HL-60 (cell line): ENCODE data around the gene HS6ST3.

ENCODE experiments used
- GABPA ChIP-seq: IDR thresholded peaks from 2 replicates; pipeline ENCODE4 v1.6.1; 2012; ENCODE audit warnings: low read depth
- POLR2AphosphoS5 ChIP-seq: IDR thresholded peaks from 2 replicates; pipeline ENCODE4 v1.6.1; 2012; ENCODE audit warnings: low read depth
- SPI1 ChIP-seq: IDR thresholded peaks from 2 replicates; pipeline ENCODE4 v1.6.1; 2012; ENCODE audit warnings: low read depth, mild to moderate bottlenecking, borderline replicate concordance
- TF ChIP-seq, protein P1 (sequence below): IDR thresholded peaks from one replicate; pipeline ENCODE4 v1.5.1; 2011; ENCODE audit warnings: low read length, control low read depth, inconsistent platforms; ENCODE audit not compliant: insufficient read depth

DNA sequence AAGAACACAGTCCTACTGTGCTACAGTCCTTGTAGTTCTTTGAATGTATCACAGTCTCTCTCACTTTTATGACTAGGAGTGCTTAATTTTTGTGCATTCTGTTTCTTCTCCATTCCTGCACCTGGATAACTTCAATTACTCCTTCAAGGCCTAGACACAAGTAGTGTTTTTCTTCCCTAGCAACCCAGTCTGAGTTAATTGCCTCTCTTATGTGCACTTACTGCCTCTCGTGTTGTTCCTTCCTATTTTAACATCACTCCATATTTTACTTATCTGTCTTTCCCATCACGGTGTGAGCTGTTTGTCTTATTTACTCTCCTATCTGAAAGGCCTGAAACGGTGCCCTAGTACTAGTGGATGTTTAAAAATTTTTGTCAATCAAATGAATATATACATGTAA, 101.5 kb downstream of the HS6ST3 start:
- TF ChIP-seq, protein P1, sequence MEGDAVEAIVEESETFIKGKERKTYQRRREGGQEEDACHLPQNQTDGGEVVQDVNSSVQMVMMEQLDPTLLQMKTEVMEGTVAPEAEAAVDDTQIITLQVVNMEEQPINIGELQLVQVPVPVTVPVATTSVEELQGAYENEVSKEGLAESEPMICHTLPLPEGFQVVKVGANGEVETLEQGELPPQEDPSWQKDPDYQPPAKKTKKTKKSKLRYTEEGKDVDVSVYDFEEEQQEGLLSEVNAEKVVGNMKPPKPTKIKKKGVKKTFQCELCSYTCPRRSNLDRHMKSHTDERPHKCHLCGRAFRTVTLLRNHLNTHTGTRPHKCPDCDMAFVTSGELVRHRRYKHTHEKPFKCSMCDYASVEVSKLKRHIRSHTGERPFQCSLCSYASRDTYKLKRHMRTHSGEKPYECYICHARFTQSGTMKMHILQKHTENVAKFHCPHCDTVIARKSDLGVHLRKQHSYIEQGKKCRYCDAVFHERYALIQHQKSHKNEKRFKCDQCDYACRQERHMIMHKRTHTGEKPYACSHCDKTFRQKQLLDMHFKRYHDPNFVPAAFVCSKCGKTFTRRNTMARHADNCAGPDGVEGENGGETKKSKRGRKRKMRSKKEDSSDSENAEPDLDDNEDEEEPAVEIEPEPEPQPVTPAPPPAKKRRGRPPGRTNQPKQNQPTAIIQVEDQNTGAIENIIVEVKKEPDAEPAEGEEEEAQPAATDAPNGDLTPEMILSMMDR: no peak
- no peak for TF ChIP-seq SPI1
- TF ChIP-seq POLR2AphosphoS5: no peak
- TF ChIP-seq GABPA: no peak
